Heart left ventricle (tissue), 16 donors: Measurements from ENCODE around the gene STEAP1B. TPM values are rescaled to one million over a fixed set of nuclear protein-coding genes. Genes with fewer than 3 reads are reported as not detected.
A peak's percentile ranks its signal among the peaks of the same experiment; 100 is the strongest.

ENCODE experiments used
- ATAC-seq, 4 donors: fragments of 200-7000 bp; cut with Tn5 transposase; one replicate each; pipeline ENCODE4 v1.9.1; 2020 to 2022; ENCODE audit warnings: moderate library complexity in 4 of 4, mild to moderate bottlenecking in 3 of 4, moderate number of reproducible peaks in 1 of 4
- DNase-seq, 5 donors: peaks; one replicate each; pipeline ENCODE4 v3.0.0-alpha.2; 2020
- H3K27ac ChIP-seq, 12 donors: fragments of 200-600 bp; sonication (generic) in 4 of 12; one replicate each; pipeline versions ENCODE4 v1.5.0 to v1.8.0; 2016 to 2022; ENCODE audit warnings: mild to moderate bottlenecking in 2 of 12
- H3K27me3 ChIP-seq, 9 donors: fragments of 200-600 bp; sonication (generic) in 2 of 9; one replicate each; pipeline versions ENCODE4 v1.5.1 to v1.8.0; 2016 to 2022; ENCODE audit warnings: mild to moderate bottlenecking in 3 of 9
- H3K36me3 ChIP-seq, 9 donors: fragments of 200-600 bp; sonication (generic) in 2 of 9; one replicate each; pipeline versions ENCODE4 v1.5.0 to v1.8.0; 2018 to 2022; ENCODE audit warnings: mild to moderate bottlenecking in 2 of 9
- H3K4me1 ChIP-seq, 12 donors: fragments of 200-600 bp; sonication (generic) in 4 of 12; one replicate each; pipeline versions ENCODE4 v1.5.0 to v1.8.0; 2016 to 2022; ENCODE audit warnings: mild to moderate bottlenecking in 3 of 12
- H3K4me3 ChIP-seq, 12 donors: fragments of 200-600 bp; sonication (generic) in 4 of 12; one replicate each; pipeline versions ENCODE4 v1.5.0 to v1.8.0; 2017 to 2022; ENCODE audit warnings: mild to moderate bottlenecking in 9 of 12, moderate library complexity in 4 of 12
- H3K9me3 ChIP-seq, 12 donors: fragments of 200-600 bp; sonication (generic) in 4 of 12; one replicate each; pipeline versions ENCODE4 v1.5.0 to v1.8.0; 2016 to 2022; ENCODE audit warnings: mild to moderate bottlenecking in 1 of 12
- POLR2A ChIP-seq, 2 donors: fragments of 450-650 bp; IDR thresholded peaks; one replicate each; pipeline ENCODE4 v1.6.1; 2017; ENCODE audit warnings: antibody characterized with exemption in 2 of 2, mild to moderate bottlenecking in 2 of 2, moderate library complexity in 2 of 2
- WGBS, 4 donors: extraction: QIAGEN DNeasy Blood & Tissue Kit in 2 of 4; methylation state at CpG; one replicate each; pipeline versions ENCODE4 v1.1.5 to v1.1.7; 2013 to 2018; 5-methylcytosine and 5-hydroxymethylcytosine counted together
- intact Hi-C, 10 donors: fragments of 100-400 bp; cut with DNase I; formaldehyde crosslinking; loops; one replicate each; pipeline versions ENCODE4 v1.11.1 to v1.14.2; 2022
- polyA plus RNA-seq, 2 donors: library from polyadenylated mRNA; stranded (reverse); fragments of 200-250 nt; gene quantifications; one replicate each; pipeline ENCODE4 v1.2.3, GENCODE V29; 2013
- total RNA-seq, 9 donors: library from RNA; depleted of rRNA in 2 of 9; stranded (reverse); fragments of >200 nt in 2 of 9; fragmentation: NEBNext Ultra II Directional in 3 of 9; extraction: Animal tissue kit (Norgen Biotek cat#: 25700) in 3 of 9; gene quantifications; one replicate each; pipeline versions ENCODE4 v1.1.0 to v1.2.4, GENCODE V29; 2016 to 2023
- TF ChIP-seq, protein P1 (sequence below), 12 donors: fragments of 200-600 bp; sonication (generic) in 4 of 12; IDR thresholded peaks; one replicate each; pipeline versions ENCODE4 v1.5.0 to v1.8.0; 2018 to 2022; ENCODE audit warnings: antibody characterized with exemption in 12 of 12, mild to moderate bottlenecking in 5 of 12
- donor health status: ischemic (EF 13 %, LVEDD 7.1; RV severe dilation, severe dysfunction).
- donor health status: healthy with polysubstance abuse.
- donor health status: DM: no; HTN: yes; CAD: no.
- donor health status: DM: no; HTN: no; CAD: no.
- donor health status: ischemic (EF 25% LVEDD 6.9; RV normal size, moderate dysfunction).
- donor health status: ischemic (EF 25% LVEDD 5.7; RV mildly dilated, moderate dysfunction).
- donor health status: healthy.
- donor health status: DM: yes; HTN: yes; CAD: no.
- donor health status: ischemic (EF 35%, LVEDD 5.7; RV mildly dilated, moderate dysfunction).
- donor health status: nonischemic (EF 11% LVEDD 7.7; RV severe dilation, severe dysfunction).
- donor health status: DM: yes; HTN: yes; CAD: no.
- donor health status: PGD.
- donor health status: ischemic (EF 29% LVEDD 5.4; RV normal size, mild dysfunction).
- donor health status: nonischemic (EF 23%, LVEDD 6.1; RV moderate dilation, normal function).

The STEAP1B gene
- total and polyA plus RNA-seq, 11 donors: 0.26 to 1.7 (median 0.51) TPM; not detected in 2

GRCh38 chr7:22545529-22545928 is 45.5 kb upstream of the STEAP1B start:
- H3K27me3 ChIP-seq: peaks cover 0 to 61% (median 25%) of the 10 kb centered on the region in 9 donors
- WGBS, 4 donors: 62 to 79% (median 71%) methylated on average over 2 of the region's 2 CpGs
- TF ChIP-seq, protein P1, sequence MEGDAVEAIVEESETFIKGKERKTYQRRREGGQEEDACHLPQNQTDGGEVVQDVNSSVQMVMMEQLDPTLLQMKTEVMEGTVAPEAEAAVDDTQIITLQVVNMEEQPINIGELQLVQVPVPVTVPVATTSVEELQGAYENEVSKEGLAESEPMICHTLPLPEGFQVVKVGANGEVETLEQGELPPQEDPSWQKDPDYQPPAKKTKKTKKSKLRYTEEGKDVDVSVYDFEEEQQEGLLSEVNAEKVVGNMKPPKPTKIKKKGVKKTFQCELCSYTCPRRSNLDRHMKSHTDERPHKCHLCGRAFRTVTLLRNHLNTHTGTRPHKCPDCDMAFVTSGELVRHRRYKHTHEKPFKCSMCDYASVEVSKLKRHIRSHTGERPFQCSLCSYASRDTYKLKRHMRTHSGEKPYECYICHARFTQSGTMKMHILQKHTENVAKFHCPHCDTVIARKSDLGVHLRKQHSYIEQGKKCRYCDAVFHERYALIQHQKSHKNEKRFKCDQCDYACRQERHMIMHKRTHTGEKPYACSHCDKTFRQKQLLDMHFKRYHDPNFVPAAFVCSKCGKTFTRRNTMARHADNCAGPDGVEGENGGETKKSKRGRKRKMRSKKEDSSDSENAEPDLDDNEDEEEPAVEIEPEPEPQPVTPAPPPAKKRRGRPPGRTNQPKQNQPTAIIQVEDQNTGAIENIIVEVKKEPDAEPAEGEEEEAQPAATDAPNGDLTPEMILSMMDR (IDR thresholded peaks at IDR 0.05): no peak
- TF ChIP-seq POLR2A (IDR thresholded peaks at IDR 0.05): no peak

GRCh38 chr7:22544245-22544644 is 44.3 kb upstream of the STEAP1B start:
- Histone ChIP-seq H3K27ac (no peak overlapping the region), H3K27me3 (peaks cover 0 to 48% (median 13%) of the 10 kb centered on the region in 9 donors), H3K4me1 (no peaks in the 10 kb centered on the region), H3K4me3 (no peak overlapping the region), H3K36me3 (no peaks in the 10 kb centered on the region), H3K9me3 (no peaks in the 10 kb centered on the region)
- intact Hi-C loops: no loop called here
- no peak for ATAC-seq
- TF ChIP-seq, protein P1 (IDR thresholded peaks at IDR 0.05): no peak
- TF ChIP-seq POLR2A (IDR thresholded peaks at IDR 0.05): no peak
- WGBS, 4 donors: 85 to 97% (median 92%) methylated on average over 4 of the region's 4 CpGs
- no peak for DNase-seq

More at GRCh38 chr7:22545529-22545928, 45.5 kb upstream of the STEAP1B start:
- intact Hi-C loops: no loop called here
- Histone ChIP-seq H3K4me1 (peaks cover 0 to 11% (median 8%) of the 10 kb centered on the region in 12 donors), H3K36me3 (no peaks in the 10 kb centered on the region), H3K4me3 (no peak overlapping the region), H3K27ac (no peak overlapping the region), H3K9me3 (no peaks in the 10 kb centered on the region)
- ATAC-seq (no peak), DNase-seq (no peak)

- no peak overlapping the region for H3K4me3 ChIP-seq
- ATAC-seq (peak in 1 of 4 donors; percentile 58), DNase-seq (no peak)
- H3K27me3 ChIP-seq: peaks cover 0 to 39% (median 9%) of the 10 kb centered on the region in 9 donors
- H3K27ac ChIP-seq: no peak overlapping the region
- H3K9me3 ChIP-seq: no peaks in the 10 kb centered on the region
- no peaks in the 10 kb centered on the region for H3K4me1 ChIP-seq
- 73 to 81% (median 78%) methylated on average over 7 of the region's 7 CpGs for WGBS, 4 donors
- intact Hi-C loops: no loop called here
- H3K36me3 ChIP-seq: no peaks in the 10 kb centered on the region
- TF ChIP-seq, protein P1 (IDR thresholded peaks at IDR 0.05): no peak
- TF ChIP-seq POLR2A (IDR thresholded peaks at IDR 0.05): no peak
These were observed 43.2 kb upstream of the STEAP1B start for GRCh38 chr7:22543169-22543568.

- H3K27me3 ChIP-seq: peaks cover 0 to 34% (median 8%) of the 10 kb centered on the region in 9 donors
- DNase-seq: no peak
- H3K36me3 ChIP-seq: no peaks in the 10 kb centered on the region
- 85 to 88% (median 86%) methylated on average over 5 of the region's 5 CpGs for whole genome bisulfite sequencing, 4 donors
- no peak overlapping the region for H3K27ac ChIP-seq
- H3K9me3 ChIP-seq: no peaks in the 10 kb centered on the region
- no peaks in the 10 kb centered on the region for H3K4me1 ChIP-seq
- no peak for ATAC-seq
- TF ChIP-seq, protein P1 (IDR thresholded peaks at IDR 0.05): no peak
- no peak for TF ChIP-seq POLR2A (IDR thresholded peaks at IDR 0.05)
- no peak overlapping the region for H3K4me3 ChIP-seq
- intact Hi-C loops: no loop called here
These were observed 42.7 kb upstream of the STEAP1B start for GRCh38 chr7:22542669-22543068.
